ENCODE data around the gene BLTP1.

GRCh38 chr4:122172266-122172665 is 20.1 kb downstream of the BLTP1 start:
- TF ChIP-seq, protein P1, sequence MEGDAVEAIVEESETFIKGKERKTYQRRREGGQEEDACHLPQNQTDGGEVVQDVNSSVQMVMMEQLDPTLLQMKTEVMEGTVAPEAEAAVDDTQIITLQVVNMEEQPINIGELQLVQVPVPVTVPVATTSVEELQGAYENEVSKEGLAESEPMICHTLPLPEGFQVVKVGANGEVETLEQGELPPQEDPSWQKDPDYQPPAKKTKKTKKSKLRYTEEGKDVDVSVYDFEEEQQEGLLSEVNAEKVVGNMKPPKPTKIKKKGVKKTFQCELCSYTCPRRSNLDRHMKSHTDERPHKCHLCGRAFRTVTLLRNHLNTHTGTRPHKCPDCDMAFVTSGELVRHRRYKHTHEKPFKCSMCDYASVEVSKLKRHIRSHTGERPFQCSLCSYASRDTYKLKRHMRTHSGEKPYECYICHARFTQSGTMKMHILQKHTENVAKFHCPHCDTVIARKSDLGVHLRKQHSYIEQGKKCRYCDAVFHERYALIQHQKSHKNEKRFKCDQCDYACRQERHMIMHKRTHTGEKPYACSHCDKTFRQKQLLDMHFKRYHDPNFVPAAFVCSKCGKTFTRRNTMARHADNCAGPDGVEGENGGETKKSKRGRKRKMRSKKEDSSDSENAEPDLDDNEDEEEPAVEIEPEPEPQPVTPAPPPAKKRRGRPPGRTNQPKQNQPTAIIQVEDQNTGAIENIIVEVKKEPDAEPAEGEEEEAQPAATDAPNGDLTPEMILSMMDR (IDR thresholded peaks at IDR 0.05), result no peak
- TF ChIP-seq POLR2A (IDR thresholded peaks at IDR 0.05), result no peak
